ENCODE measurements around the gene XYLT1. TPM values are rescaled to one million over a fixed set of nuclear protein-coding genes. Genes with fewer than 3 reads are reported as not detected.

Gene XYLT1
- total and polyA plus RNA-seq, 2 of the 8 experiments (the other 6 are each of a cell fraction or from before 2014, with no cell fraction given), result 6.6 to 25.4 TPM

DNA sequence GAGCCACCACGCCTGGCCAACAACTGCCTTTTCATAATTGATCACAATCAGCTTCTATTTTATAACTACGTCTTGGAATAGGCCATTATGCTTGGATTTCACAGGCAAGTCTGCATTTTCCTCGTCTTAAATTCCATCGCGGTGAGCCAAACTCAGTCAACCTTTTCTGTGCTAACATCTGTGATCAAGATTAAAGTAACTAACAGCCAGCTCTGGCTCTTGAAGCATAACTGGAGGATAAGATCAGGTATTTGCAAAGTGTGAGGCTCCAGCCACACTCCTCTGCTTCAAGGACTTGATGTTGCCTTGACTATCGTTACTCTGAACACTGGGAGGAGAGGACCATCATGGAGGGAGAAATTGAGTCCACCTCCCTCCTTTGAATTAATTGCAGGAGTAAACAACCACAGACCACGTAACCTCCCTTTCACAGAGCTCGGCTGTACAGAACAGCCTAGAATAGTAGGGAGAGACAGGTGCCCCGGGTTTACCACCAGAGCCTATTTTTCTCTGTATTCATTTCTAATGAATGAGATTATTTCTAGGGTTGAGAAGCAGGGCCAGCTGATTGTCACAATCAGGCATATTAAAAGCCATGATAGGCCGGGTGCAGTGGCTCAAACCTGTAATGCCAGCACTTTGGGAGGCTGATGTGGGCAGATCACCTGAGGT, 143.0 kb downstream of the XYLT1 start (continued):
- TF ChIP-seq, protein P1, sequence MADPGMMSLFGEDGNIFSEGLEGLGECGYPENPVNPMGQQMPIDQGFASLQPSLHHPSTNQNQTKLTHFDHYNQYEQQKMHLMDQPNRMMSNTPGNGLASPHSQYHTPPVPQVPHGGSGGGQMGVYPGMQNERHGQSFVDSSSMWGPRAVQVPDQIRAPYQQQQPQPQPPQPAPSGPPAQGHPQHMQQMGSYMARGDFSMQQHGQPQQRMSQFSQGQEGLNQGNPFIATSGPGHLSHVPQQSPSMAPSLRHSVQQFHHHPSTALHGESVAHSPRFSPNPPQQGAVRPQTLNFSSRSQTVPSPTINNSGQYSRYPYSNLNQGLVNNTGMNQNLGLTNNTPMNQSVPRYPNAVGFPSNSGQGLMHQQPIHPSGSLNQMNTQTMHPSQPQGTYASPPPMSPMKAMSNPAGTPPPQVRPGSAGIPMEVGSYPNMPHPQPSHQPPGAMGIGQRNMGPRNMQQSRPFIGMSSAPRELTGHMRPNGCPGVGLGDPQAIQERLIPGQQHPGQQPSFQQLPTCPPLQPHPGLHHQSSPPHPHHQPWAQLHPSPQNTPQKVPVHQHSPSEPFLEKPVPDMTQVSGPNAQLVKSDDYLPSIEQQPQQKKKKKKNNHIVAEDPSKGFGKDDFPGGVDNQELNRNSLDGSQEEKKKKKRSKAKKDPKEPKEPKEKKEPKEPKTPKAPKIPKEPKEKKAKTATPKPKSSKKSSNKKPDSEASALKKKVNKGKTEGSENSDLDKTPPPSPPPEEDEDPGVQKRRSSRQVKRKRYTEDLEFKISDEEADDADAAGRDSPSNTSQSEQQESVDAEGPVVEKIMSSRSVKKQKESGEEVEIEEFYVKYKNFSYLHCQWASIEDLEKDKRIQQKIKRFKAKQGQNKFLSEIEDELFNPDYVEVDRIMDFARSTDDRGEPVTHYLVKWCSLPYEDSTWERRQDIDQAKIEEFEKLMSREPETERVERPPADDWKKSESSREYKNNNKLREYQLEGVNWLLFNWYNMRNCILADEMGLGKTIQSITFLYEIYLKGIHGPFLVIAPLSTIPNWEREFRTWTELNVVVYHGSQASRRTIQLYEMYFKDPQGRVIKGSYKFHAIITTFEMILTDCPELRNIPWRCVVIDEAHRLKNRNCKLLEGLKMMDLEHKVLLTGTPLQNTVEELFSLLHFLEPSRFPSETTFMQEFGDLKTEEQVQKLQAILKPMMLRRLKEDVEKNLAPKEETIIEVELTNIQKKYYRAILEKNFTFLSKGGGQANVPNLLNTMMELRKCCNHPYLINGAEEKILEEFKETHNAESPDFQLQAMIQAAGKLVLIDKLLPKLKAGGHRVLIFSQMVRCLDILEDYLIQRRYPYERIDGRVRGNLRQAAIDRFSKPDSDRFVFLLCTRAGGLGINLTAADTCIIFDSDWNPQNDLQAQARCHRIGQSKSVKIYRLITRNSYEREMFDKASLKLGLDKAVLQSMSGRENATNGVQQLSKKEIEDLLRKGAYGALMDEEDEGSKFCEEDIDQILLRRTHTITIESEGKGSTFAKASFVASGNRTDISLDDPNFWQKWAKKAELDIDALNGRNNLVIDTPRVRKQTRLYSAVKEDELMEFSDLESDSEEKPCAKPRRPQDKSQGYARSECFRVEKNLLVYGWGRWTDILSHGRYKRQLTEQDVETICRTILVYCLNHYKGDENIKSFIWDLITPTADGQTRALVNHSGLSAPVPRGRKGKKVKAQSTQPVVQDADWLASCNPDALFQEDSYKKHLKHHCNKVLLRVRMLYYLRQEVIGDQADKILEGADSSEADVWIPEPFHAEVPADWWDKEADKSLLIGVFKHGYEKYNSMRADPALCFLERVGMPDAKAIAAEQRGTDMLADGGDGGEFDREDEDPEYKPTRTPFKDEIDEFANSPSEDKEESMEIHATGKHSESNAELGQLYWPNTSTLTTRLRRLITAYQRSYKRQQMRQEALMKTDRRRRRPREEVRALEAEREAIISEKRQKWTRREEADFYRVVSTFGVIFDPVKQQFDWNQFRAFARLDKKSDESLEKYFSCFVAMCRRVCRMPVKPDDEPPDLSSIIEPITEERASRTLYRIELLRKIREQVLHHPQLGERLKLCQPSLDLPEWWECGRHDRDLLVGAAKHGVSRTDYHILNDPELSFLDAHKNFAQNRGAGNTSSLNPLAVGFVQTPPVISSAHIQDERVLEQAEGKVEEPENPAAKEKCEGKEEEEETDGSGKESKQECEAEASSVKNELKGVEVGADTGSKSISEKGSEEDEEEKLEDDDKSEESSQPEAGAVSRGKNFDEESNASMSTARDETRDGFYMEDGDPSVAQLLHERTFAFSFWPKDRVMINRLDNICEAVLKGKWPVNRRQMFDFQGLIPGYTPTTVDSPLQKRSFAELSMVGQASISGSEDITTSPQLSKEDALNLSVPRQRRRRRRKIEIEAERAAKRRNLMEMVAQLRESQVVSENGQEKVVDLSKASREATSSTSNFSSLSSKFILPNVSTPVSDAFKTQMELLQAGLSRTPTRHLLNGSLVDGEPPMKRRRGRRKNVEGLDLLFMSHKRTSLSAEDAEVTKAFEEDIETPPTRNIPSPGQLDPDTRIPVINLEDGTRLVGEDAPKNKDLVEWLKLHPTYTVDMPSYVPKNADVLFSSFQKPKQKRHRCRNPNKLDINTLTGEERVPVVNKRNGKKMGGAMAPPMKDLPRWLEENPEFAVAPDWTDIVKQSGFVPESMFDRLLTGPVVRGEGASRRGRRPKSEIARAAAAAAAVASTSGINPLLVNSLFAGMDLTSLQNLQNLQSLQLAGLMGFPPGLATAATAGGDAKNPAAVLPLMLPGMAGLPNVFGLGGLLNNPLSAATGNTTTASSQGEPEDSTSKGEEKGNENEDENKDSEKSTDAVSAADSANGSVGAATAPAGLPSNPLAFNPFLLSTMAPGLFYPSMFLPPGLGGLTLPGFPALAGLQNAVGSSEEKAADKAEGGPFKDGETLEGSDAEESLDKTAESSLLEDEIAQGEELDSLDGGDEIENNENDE (IDR thresholded peaks at IDR 0.05; ENCODE audit: insufficient replicate concordance, low read length), result no peak
- TF ChIP-seq POLR2A (IDR thresholded peaks at IDR 0.05; ENCODE audit: control extremely low read depth in 1 of 2, low read depth in 2 of 2, low read length in 2 of 2), result no peak
- TF ChIP-seq CHD1 (IDR thresholded peaks at IDR 0.05; ENCODE audit: low read depth, low read length), result no peak
- no peak for TF ChIP-seq ZNF274 (IDR thresholded peaks at IDR 0.05; ENCODE audit: borderline replicate concordance, extremely low read depth, low read length)
- no peak for TF ChIP-seq EGR1 (IDR thresholded peaks at IDR 0.05; ENCODE audit: borderline replicate concordance, low read depth, low read length)
- no peak for TF ChIP-seq NRF1 (IDR thresholded peaks at IDR 0.05; ENCODE audit: low read depth, low read length)
- TF ChIP-seq, protein P2, sequence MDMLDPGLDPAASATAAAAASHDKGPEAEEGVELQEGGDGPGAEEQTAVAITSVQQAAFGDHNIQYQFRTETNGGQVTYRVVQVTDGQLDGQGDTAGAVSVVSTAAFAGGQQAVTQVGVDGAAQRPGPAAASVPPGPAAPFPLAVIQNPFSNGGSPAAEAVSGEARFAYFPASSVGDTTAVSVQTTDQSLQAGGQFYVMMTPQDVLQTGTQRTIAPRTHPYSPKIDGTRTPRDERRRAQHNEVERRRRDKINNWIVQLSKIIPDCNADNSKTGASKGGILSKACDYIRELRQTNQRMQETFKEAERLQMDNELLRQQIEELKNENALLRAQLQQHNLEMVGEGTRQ (IDR thresholded peaks at IDR 0.05; ENCODE audit: low read length), result no peak
- no peak for TF ChIP-seq RAD21 (IDR thresholded peaks at IDR 0.05 in 1 of 2, conservative IDR thresholded peaks at IDR 0.05 in 1 of 2; ENCODE audit: low read depth in 2 of 2, low read length in 2 of 2)

Measured in H1 (cell line).